HepG2 (cell line): Measurements from ENCODE around the gene OSBPL2. TPM values are rescaled to one million over a fixed set of nuclear protein-coding genes. Genes with fewer than 3 reads are reported as not detected.

Experiments used
- DR1 ChIP-seq: sonication (generic); formaldehyde crosslinking; IDR thresholded peaks from 2 replicates; pipeline ENCODE4 v1.8.0; 2021; ENCODE audit warnings: mild to moderate bottlenecking, missing genetic modification reagents, inconsistent platforms
- DZIP1 ChIP-seq: sonication (generic); formaldehyde crosslinking; IDR thresholded peaks from 2 replicates; pipeline ENCODE4 v1.5.0; 2020; ENCODE audit warnings: mild to moderate bottlenecking, missing genetic modification reagents
- GFI1 ChIP-seq: sonication (generic); formaldehyde crosslinking; IDR thresholded peaks from 2 replicates; pipeline ENCODE4 v1.5.0; 2020; ENCODE audit warnings: missing genetic modification reagents, mild to moderate bottlenecking, borderline replicate concordance
- PLRG1 ChIP-seq: fragments of 450-650 bp; conservative IDR thresholded peaks from 2 replicates; pipeline ENCODE4 v1.6.1; 2016
- RXRA ChIP-seq: sonication (generic); formaldehyde crosslinking; IDR thresholded peaks from 2 replicates; pipeline ENCODE4 v1.5.1; 2020; ENCODE audit warnings: missing genetic modification reagents
- SP2 ChIP-seq: sonication (generic); formaldehyde crosslinking; IDR thresholded peaks from 2 replicates; pipeline ENCODE4 v1.5.1; 2020; ENCODE audit warnings: mild to moderate bottlenecking, missing genetic modification reagents
- STAG1 ChIP-seq: sonication (generic); formaldehyde crosslinking; IDR thresholded peaks from 2 replicates; pipeline ENCODE4 v1.4.0; 2020; ENCODE audit warnings: missing genetic modification reagents
- TBX3 ChIP-seq: fragments of 450-650 bp; IDR thresholded peaks from 2 replicates; pipeline ENCODE4 v1.6.1; 2017; ENCODE audit warnings: antibody characterized with exemption, mild to moderate bottlenecking, inconsistent platforms, borderline replicate concordance
- ZBTB1 ChIP-seq: sonication (generic); formaldehyde crosslinking; IDR thresholded peaks from 2 replicates; pipeline ENCODE4 v1.4.0; 2020; ENCODE audit warnings: missing genetic modification reagents, borderline replicate concordance
- ZNF768 ChIP-seq: sonication (generic); formaldehyde crosslinking; IDR thresholded peaks from 2 replicates; pipeline ENCODE4 v1.4.0; 2020; ENCODE audit warnings: missing genetic modification reagents
- ZNF776 ChIP-seq: sonication (generic); formaldehyde crosslinking; IDR thresholded peaks from 2 replicates; pipeline ENCODE4 v1.4.0; 2020; ENCODE audit warnings: mild to moderate bottlenecking, missing genetic modification reagents
- polyA plus RNA-seq, 8 experiments: library from polyadenylated mRNA; depleted of rRNA in 3 of 8; stranded (reverse) in 7 of 8; unstranded in 1 of 8; fragments of >200 nt; fragmentation: Illumina TruSeq in 4 of 8; extraction: Trizol in 4 of 8; gene quantifications; 2 replicates each; pipeline versions ENCODE4 v1.2.1 to v1.2.3, GENCODE V29; 2011 to 2016; ENCODE audit warnings: low read depth in 4 of 8, missing spikeins in 1 of 8, mixed read lengths in 1 of 8; ENCODE audit not compliant: insufficient read depth in 1 of 8
- total RNA-seq, 5 experiments: library from RNA; depleted of rRNA; stranded (reverse); fragments of >200 nt; fragmentation: Illumina TruSeq; extraction: Trizol; gene quantifications; 2 replicates each; pipeline ENCODE4 v1.2.3, GENCODE V29; 2016; ENCODE audit warnings: low read depth in 1 of 5

Gene OSBPL2
- total and polyA plus RNA-seq, 2 of the 13 experiments (the other 11 are each of a cell fraction or from before 2014, with no cell fraction given): 18.5 to 37.4 TPM

- TF ChIP-seq DZIP1 (CRISPR knock-in tag) (0 out of 2 replicates have a peak, but pooled peaks have one; percentile 50), ZNF768 (peak; percentile 61; the same call in 1 of the 2 replicates), ZNF776 (CRISPR knock-in tag) (0 out of 2 replicates have a peak, but pooled peaks have one; percentile 62), RXRA (CRISPR knock-in tag) (peak; percentile 49; the same call in 1 of the 2 replicates), GFI1 (CRISPR knock-in tag) (no peak), SP2 (CRISPR knock-in tag) (no peak), DR1 (CRISPR knock-in tag) (0 out of 2 replicates have a peak, but pooled peaks have one; percentile 46), PLRG1 (no peak), TBX3 (no peak), STAG1 (CRISPR knock-in tag) (no peak), ZBTB1 (0 out of 2 replicates have a peak, but pooled peaks have one; percentile 27)
These were observed 60.4 kb downstream of the OSBPL2 start (continued) for GRCh38 chr20:62298577-62299249.
